Kidney glomerular epithelial cell (primary cell): ENCODE measurements around the gene TBC1D8.

Experiments
- DNase-seq: peaks from one replicate; lab custom pipeline; 2025; lab: John Stamatoyannopoulos, UW

The TBC1D8 gene

DNA sequence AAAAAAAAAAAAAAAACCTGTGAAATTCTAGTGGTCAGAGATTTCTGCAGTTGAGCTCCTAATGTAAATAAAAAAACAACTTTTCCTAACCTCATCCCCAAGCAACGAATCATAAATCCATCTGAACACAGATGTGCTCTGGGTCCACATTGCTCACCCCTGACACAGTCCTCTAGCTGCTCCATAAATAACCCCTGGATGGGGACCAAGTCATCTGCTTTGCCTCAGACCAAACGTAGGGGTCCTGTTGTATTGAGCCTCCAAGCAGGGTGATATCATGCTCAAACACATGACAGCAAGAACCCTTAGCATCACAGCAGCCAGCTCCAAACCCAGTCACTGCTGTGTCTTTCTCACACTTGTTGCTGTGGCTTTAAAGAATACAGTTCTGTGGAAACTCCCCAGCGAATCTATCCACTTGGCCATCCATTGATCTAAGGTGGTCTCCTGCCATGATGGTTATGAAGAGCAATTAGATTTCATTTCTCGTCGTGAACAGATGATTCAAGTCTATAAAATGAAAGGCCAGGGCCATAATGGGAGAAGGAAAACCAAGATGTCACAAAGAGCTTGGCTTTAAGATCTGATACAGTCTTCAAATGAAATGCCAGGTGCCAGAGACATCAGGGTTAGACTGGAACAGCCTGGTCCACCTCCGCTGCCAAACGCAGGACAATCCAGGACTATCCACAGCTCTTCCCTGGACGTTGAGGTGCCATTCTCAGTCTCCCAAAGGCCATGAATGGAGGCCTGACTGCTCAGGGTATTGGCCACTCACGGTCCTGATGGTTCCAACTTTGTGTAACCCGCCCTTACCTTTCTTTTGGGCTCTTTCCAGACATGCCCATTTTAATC, 39.0 kb downstream of the TBC1D8 start:
- no peak for DNase-seq

GRCh38 chr2:101111262-101111838, 39.8 kb downstream of the TBC1D8 start:
- no peak for DNase-seq

- DNase-seq, result no peak
Measured at GRCh38 chr2:101109451-101110118, 41.6 kb downstream of the TBC1D8 start.

GRCh38 chr2:101108357-101108756, 42.8 kb downstream of the TBC1D8 start:
- no peak for DNase-seq

- DNase-seq, result no peak
Measured at GRCh38 chr2:101107241-101107640, 43.9 kb downstream of the TBC1D8 start.

GRCh38 chr2:101106453-101107181, 44.6 kb downstream of the TBC1D8 start:
- no peak for DNase-seq

- no peak for DNase-seq
Measured at GRCh38 chr2:101105654-101106053, 45.5 kb downstream of the TBC1D8 start.

- no peak for DNase-seq
Measured at GRCh38 chr2:101097638-101098037, 53.5 kb downstream of the TBC1D8 start.

DNA sequence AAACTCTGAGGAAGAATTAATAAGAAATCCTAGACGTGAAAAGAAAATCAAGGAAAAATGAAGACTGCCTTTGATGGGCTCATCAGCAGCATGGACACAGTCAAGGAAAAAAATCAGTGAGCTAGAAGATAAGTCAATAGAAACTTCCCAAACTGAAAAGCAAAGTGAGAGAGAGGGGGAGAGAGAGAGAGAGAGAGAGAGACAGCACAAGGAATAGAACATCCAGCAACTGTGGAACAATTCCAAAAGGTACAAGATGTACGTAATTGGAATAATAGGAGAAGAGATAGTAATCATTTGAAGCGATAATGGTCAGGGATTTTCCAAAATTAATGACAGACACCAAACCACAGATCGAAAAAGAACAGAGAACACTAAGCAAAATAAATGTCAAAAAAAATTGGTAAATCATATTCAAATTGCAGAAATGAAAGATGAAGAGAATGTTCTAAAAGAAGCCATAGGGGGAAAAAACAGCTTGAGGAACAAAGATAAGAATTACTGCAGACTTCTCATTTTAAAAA, 54.5 kb downstream of the TBC1D8 start:
- DNase-seq, result no peak

GRCh38 chr2:101094351-101094750, 56.8 kb downstream of the TBC1D8 start:
- DNase-seq, result no peak

DNA sequence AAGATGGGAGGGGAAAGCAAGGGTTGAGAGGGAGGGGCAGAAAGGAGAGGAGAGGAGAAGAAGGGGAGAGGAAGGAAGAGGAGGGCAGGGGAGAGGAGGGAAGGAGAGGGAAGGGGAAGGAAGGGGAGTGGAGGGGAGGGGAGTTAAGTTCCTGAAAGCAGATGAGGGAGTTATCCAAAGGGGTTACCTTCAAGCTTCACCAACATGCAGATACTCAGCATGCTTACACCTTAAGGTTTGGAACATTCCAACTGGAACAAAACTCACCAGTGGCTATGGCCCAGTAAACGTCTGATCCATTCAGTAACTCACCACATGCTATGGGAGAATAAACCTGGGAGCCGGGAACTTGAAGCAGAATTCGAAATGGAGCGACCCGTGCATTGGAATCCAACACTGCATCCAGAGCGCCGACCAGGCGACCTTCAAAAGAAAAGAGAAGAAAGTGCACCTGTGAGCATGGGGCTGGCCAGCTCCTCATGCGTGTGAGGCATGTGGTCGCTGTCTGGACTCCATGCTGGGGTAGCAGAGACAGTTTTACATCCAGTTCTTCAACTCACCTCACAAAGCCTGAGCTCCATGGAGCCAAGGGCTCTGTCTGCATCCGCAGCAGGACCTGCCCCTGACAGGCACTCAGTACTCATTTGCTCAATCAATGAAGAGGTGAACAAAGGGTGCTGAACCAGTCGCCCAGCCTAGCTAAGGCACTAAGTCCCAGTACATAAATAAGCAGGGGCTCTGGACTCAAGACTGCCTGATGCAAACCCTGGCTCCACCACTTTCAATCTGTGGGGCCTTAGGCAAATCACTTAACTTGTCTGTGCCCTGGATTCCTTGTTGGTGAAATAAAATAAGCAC, 61.0 kb downstream of the TBC1D8 start:
- DNase-seq, result no peak

- DNase-seq, result no peak
Measured at GRCh38 chr2:101089419-101089818, 61.8 kb downstream of the TBC1D8 start.

DNA sequence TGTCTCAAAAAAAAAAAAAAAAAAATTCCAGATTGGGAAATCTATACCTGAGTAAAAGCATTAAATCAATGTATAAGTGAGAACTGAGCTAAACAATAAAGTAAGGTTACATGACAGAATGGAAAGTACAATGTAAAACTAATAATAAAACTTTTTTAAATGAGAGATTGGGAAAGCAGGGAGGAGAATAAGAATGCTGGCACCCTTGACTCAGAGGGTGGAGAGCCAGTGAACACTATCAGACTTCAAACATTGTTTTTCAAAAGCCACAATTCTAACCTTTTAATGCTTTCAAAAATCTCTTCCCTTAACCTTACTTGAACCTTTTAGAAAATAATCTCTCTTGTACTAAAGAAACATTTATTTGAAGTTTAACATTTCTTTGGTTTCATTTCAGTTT, 63.5 kb downstream of the TBC1D8 start:
- no peak for DNase-seq

- DNase-seq, result no peak
Measured at GRCh38 chr2:101083613-101084012, 67.6 kb downstream of the TBC1D8 start.

GRCh38 chr2:101082998-101083397, 68.2 kb downstream of the TBC1D8 start:
- DNase-seq, result no peak

DNA sequence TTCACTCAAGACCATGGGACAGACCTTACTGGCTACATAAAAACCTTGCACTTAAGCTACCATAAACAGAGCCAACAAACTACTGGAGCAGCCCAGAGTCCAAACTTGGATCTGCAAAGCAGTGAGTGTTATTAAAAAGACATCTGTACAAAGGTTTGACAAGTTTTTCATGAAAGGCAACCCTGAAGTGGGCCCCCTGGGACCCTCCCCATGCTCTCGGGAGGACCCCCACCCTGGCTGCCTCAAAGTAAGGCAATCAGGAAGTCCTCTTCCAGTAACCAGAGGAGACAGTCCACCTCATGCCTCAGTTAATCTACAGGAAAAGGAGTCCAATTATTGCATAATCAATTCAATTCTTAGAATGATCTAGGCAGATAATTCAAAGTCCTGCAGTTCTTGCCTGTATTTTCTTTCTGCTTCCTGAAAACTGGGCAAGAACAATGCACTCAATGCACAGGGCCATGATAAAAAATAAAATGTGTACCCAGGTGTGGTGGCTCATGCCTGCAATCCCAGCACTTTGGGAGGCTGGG, 69.7 kb downstream of the TBC1D8 start:
- no peak for DNase-seq

DNA sequence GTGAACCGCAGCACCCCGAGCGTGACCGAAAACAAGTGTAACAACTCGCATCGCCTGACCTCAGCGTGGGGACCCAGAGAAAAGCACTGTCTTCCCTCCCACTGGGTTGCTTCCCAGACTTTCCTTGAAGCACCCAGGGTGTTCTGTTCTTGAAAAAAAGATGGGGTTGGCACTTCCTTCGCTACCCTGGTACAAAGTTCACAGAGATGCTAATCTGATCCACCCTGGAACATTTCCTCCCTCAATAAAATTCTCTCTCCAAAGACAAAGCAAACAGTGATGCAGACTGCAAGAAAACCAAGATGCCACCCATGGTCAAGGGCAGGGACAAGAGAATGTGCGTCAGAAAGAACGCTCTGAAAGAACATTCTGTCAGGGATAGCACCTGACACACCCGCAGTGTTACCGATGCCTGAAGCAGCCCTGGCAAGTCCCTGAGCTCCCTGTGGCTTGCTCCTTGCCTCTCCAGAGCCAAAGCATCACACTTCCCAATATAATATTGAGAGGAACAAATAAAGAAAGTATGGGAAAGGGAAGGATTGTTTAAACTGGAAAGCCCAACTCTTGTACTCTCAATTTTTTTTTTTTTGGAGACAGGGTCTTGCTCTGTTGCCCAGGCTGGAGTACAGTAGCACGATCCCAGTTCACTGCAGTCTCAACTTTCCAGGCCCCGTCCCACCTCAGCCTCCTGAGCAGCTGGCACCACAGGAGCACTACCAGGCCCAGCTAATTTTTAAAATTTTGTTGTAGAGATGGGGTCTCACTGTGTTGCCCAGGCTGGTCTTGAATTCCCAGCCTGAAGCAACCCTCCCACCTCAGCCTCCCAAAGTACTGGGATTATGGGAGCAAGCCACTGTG, 70.7 kb downstream of the TBC1D8 start:
- DNase-seq, result no peak

- DNase-seq, result no peak
Measured at GRCh38 chr2:101076581-101076980, 74.6 kb downstream of the TBC1D8 start.

- peak; percentile 73 for DNase-seq
Measured at GRCh38 chr2:101064868-101065549, 86.2 kb downstream of the TBC1D8 start.
